HepG2 (cell line): ENCODE results near the gene APOM. TPM values are rescaled to one million over a fixed set of nuclear protein-coding genes. Genes with fewer than 3 reads are reported as not detected.

Experiments used
- ARID2 ChIP-seq: sonication (generic); formaldehyde crosslinking; IDR thresholded peaks from 2 replicates; pipeline ENCODE4 v1.8.1; 2022; ENCODE audit warnings: mild to moderate bottlenecking, missing genetic modification reagents, borderline replicate concordance
- CEBPG ChIP-seq: IDR thresholded peaks from 2 replicates; pipeline ENCODE4 v1.6.1; 2016
- ERF ChIP-seq: IDR thresholded peaks from 2 replicates; pipeline ENCODE4 v1.6.1; 2018; ENCODE audit warnings: missing biosample characterization, missing genetic modification reagents
- FOXO4 ChIP-seq: sonication (generic); formaldehyde crosslinking; conservative IDR thresholded peaks from 2 replicates; pipeline ENCODE4 v1.8.1; 2023; ENCODE audit warnings: missing genetic modification reagents
- HNRNPL ChIP-seq: fragments of 200-400 bp; formaldehyde crosslinking; IDR thresholded peaks from 2 replicates; pipeline ENCODE4 v1.6.1; 2017; ENCODE audit warnings: mild to moderate bottlenecking, low read depth, low read length
- MAFF ChIP-seq: IDR thresholded peaks from 2 replicates; pipeline ENCODE4 v1.6.1; 2011; ENCODE audit warnings: low read depth, low read length, improper control_type of control experiment
- MED1 ChIP-seq: sonication (generic); formaldehyde crosslinking; IDR thresholded peaks from 2 replicates; pipeline ENCODE4 v1.4.0; 2020; ENCODE audit warnings: missing genetic modification reagents
- MED8 ChIP-seq: sonication (generic); formaldehyde crosslinking; IDR thresholded peaks from 2 replicates; pipeline ENCODE4 v1.8.1; 2023; ENCODE audit warnings: mild to moderate bottlenecking, missing genetic modification reagents; ENCODE audit not compliant: insufficient replicate concordance
- MEIS2 ChIP-seq: sonication (generic); formaldehyde crosslinking; IDR thresholded peaks from 2 replicates; pipeline ENCODE4 v1.9.0; 2021; ENCODE audit warnings: mild to moderate bottlenecking, missing genetic modification reagents
- NFE2L1 ChIP-seq: sonication (generic); formaldehyde crosslinking; IDR thresholded peaks from 2 replicates; pipeline ENCODE4 v1.4.0; 2020; ENCODE audit warnings: missing genetic modification reagents, mild to moderate bottlenecking, borderline replicate concordance
- RFX5 ChIP-seq: IDR thresholded peaks from 2 replicates; pipeline ENCODE4 v1.6.1; 2011; ENCODE audit warnings: low read depth, low read length, improper control_type of control experiment
- TFDP2 ChIP-seq: sonication (generic); formaldehyde crosslinking; IDR thresholded peaks from 2 replicates; pipeline ENCODE4 v1.4.0; 2020; ENCODE audit warnings: missing genetic modification reagents
- ZBTB33 ChIP-seq: sonication (generic); formaldehyde crosslinking; IDR thresholded peaks from 2 replicates; pipeline ENCODE4 v1.4.0; 2020; ENCODE audit warnings: missing genetic modification reagents
- ZC3H4 ChIP-seq: sonication (generic); formaldehyde crosslinking; IDR thresholded peaks from 2 replicates; pipeline ENCODE4 v1.4.0; 2020; ENCODE audit warnings: missing genetic modification reagents, borderline replicate concordance
- ZNF207 ChIP-seq: fragments of 450-650 bp; IDR thresholded peaks from 2 replicates; pipeline ENCODE4 v1.6.1; 2016; ENCODE audit warnings: antibody characterized with exemption, borderline replicate concordance
- ZNF264 ChIP-seq: sonication (generic); formaldehyde crosslinking; IDR thresholded peaks from 2 replicates; pipeline ENCODE4 v1.4.0; 2020; ENCODE audit warnings: missing genetic modification reagents
- ZSCAN21 ChIP-seq: sonication (generic); formaldehyde crosslinking; IDR thresholded peaks from 2 replicates; pipeline ENCODE4 v1.8.0; 2022; ENCODE audit warnings: mild to moderate bottlenecking, missing genetic modification reagents, moderate library complexity, borderline replicate concordance
- polyA plus RNA-seq, 8 experiments: library from polyadenylated mRNA; depleted of rRNA in 3 of 8; stranded (reverse) in 7 of 8; unstranded in 1 of 8; fragments of >200 nt; fragmentation: Illumina TruSeq in 4 of 8; extraction: Trizol in 4 of 8; gene quantifications; 2 replicates each; pipeline versions ENCODE4 v1.2.1 to v1.2.3, GENCODE V29; 2011 to 2016; ENCODE audit warnings: low read depth in 4 of 8, missing spikeins in 1 of 8, mixed read lengths in 1 of 8; ENCODE audit not compliant: insufficient read depth in 1 of 8
- total RNA-seq, 5 experiments: library from RNA; depleted of rRNA; stranded (reverse); fragments of >200 nt; fragmentation: Illumina TruSeq; extraction: Trizol; gene quantifications; 2 replicates each; pipeline ENCODE4 v1.2.3, GENCODE V29; 2016; ENCODE audit warnings: low read depth in 1 of 5
- TF ChIP-seq, protein P1 (sequence below): sonication (generic); formaldehyde crosslinking; IDR thresholded peaks from 2 replicates; pipeline ENCODE4 v1.8.1; 2023; ENCODE audit warnings: mild to moderate bottlenecking, missing genetic modification reagents
- TF ChIP-seq, protein P2 (sequence below): sonication (generic); formaldehyde crosslinking; IDR thresholded peaks from 2 replicates; pipeline ENCODE4 v1.4.0; 2020; ENCODE audit warnings: missing genetic modification reagents, low read depth, mild to moderate bottlenecking, borderline replicate concordance
- TF ChIP-seq, protein P3 (sequence below): sonication (generic); formaldehyde crosslinking; IDR thresholded peaks from 2 replicates; pipeline ENCODE4 v1.8.0; 2022; ENCODE audit warnings: low read depth, missing genetic modification reagents

Gene APOM
- total and polyA plus RNA-seq, 2 of the 13 experiments (the other 11 are each of a cell fraction or from before 2014, with no cell fraction given) = 98.2 to 1,140 TPM

DNA sequence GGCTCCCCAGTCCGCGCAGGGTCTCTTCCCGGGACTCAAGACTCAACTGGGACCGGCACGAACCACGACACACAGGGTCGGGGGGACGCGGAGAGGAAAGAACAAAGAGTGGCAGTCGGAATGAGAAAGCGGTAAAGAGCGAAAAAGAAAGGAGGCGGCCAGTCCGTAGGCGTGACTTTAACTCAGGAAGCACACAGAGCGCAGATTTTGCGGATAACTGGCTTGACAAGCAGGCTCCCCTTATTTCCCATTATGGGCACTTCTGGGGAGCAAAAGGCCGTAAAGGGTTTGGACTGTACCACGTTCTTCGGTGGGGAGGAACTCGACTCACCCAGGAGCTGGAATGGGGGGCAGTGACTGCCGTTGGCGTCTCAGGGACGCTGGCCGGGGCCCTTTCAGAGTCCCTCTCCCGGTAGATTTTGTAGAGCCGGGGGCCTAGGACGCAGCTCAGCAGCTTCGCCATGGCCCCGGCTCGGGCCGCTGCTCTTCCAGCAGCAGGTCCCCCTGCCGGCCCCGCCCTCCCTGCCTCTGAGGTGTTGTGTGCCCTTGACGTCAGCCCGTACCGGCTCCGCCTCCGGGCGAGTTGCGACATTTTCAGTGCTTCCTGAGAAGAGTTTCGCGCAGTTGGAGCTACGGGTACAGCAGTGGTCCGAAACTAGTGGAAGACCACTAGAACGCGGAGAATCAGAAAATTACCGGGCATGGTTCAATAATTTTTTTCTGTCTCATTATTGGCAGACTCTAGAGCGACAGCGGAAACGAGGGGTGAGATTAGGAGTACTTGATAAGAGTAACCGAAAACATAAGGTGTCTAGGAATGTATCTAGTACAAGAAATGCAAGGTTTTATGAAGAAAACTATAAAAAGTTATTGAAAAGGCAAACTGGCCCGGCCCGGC, 47.4 kb downstream of the APOM start, which contains the start of gene ABHD16A (continued):
- TF ChIP-seq ZSCAN21 = peak; percentile 82
- TF ChIP-seq CEBPG (CRISPR knock-in tag) = peak; percentile 100
- peak; percentile 93 for TF ChIP-seq ERF (CRISPR knock-in tag)
- TF ChIP-seq, protein P1, sequence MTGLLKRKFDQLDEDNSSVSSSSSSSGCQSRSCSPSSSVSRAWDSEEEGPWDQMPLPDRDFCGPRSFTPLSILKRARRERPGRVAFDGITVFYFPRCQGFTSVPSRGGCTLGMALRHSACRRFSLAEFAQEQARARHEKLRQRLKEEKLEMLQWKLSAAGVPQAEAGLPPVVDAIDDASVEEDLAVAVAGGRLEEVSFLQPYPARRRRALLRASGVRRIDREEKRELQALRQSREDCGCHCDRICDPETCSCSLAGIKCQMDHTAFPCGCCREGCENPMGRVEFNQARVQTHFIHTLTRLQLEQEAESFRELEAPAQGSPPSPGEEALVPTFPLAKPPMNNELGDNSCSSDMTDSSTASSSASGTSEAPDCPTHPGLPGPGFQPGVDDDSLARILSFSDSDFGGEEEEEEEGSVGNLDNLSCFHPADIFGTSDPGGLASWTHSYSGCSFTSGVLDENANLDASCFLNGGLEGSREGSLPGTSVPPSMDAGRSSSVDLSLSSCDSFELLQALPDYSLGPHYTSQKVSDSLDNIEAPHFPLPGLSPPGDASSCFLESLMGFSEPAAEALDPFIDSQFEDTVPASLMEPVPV (CRISPR knock-in tag) = peak; percentile 96
- TF ChIP-seq MED1 = peak; percentile 82
- TF ChIP-seq MAFF = no peak
- TF ChIP-seq FOXO4 (CRISPR knock-in tag) = no peak
- peak; percentile 52 for TF ChIP-seq ZBTB33
- peak; percentile 72; the same call in 1 of the 2 replicates for TF ChIP-seq MEIS2 (CRISPR knock-in tag)
- peak; percentile 45; the same call in 1 of the 2 replicates for TF ChIP-seq ARID2 (CRISPR knock-in tag)
- TF ChIP-seq, protein P2, sequence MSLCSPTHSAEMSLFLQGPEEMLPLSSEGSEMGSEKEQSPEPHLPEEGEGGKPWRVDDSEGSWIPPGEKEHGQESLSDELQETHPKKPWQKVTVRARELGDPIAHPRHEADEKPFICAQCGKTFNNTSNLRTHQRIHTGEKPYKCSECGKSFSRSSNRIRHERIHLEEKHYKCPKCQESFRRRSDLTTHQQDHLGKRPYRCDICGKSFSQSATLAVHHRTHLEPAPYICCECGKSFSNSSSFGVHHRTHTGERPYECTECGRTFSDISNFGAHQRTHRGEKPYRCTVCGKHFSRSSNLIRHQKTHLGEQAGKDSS (CRISPR knock-in tag) = 0 out of 2 replicates have a peak, but pooled peaks have one; percentile 10
- TF ChIP-seq ZC3H4 (CRISPR knock-in tag) = no peak
- peak; percentile 73 for TF ChIP-seq MED8 (CRISPR knock-in tag)
- TF ChIP-seq, protein P3, sequence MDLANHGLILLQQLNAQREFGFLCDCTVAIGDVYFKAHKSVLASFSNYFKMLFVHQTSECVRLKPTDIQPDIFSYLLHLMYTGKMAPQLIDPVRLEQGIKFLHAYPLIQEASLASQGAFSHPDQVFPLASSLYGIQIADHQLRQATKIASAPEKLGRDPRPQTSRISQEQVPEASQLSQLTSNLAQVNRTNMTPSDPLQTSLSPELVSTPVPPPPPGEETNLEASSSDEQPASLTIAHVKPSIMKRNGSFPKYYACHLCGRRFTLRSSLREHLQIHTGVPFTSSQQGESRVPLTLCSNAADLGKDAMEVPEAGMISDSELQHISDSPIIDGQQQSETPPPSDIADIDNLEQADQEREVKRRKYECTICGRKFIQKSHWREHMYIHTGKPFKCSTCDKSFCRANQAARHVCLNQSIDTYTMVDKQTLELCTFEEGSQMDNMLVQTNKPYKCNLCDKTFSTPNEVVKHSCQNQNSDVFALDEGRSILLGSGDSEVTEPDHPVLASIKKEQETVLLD = peak; percentile 65; the same call in 1 of the 2 replicates
- TF ChIP-seq TFDP2 = peak; percentile 67
- no peak for TF ChIP-seq RFX5
- TF ChIP-seq ZNF264 = peak; percentile 22; the same call in 1 of the 2 replicates
- no peak for TF ChIP-seq NFE2L1
- TF ChIP-seq ZNF207 = no peak
- peak; percentile 47; the same call in 1 of the 2 replicates for TF ChIP-seq HNRNPL
